Measurements from ENCODE around the gene RALGAPA2.

Gene RALGAPA2

DNA sequence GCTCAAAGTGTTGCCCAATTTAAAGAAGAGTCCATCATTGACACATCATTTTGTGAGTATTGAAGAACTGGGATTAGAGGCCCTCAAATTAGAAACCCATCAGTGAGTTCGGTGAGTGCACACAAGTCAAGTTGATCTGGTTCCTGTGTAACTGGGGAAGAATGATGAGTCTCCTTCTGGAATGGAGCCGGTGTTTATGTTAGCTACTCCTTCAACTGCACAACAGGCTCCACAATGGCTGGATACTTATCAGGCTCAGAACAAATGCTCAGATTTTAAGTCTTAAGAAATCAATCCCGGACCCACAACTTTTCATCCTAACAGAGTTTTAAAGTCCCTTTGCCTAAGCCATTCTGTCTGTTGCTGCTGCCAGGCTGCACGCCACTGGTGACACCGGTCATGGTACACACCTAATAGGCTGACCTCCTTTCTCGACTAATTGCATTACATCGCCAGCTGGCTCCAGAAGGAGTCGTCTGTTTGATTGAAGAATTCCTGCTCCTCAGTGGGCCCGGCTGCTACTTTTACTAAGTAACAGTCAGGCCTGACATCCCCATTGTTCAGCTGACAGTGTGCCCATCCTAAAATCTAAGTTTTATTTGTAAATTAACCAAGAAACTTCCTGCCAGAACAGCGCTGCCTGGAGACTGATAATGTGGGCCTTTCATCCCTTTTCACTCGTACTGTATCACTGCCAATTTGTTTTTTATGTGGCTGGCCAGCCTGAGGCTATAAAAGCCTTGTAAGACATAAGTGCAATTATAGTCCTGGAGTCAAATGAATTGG is 214.2 kb downstream of the RALGAPA2 start:
- no peak for DNase-seq (ENCODE audit: low spot score)
- no peak for FAIRE-seq

DNA sequence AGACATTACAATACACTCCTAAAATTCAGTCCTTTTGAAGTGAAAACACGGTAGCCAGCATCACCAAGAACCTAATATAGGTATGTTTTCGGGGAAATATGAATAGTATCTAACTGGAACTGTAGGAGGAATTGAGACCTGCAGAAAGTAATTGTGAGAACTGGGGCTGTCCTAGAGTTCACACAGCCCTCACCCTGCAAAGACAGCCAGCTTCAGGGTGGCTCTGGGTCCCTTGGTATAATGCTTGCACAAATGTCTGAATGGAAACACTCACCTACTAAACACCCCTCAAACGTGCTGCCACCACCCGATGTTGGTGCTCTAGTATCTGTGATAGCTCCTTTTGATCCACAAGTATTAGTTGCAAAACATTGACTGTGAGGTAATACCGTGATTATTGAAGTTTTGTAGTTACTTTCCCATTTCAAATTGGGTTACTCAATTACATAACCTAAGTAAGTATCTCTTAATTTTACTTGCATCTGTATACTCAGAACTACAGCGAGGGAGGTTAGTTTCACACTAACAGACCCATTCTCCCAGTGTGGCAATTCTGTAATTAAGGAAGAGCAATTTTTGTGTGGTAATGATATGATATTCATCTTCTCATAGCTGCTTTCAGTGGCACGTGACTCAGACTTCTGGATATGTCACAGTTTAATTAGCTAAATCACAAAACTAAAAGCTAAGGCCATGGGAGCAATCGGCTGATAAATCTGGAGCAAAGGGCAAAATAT is 215.0 kb downstream of the RALGAPA2 start:
- FAIRE-seq: no peak
- DNase-seq (ENCODE audit: low spot score): no peak

DNA sequence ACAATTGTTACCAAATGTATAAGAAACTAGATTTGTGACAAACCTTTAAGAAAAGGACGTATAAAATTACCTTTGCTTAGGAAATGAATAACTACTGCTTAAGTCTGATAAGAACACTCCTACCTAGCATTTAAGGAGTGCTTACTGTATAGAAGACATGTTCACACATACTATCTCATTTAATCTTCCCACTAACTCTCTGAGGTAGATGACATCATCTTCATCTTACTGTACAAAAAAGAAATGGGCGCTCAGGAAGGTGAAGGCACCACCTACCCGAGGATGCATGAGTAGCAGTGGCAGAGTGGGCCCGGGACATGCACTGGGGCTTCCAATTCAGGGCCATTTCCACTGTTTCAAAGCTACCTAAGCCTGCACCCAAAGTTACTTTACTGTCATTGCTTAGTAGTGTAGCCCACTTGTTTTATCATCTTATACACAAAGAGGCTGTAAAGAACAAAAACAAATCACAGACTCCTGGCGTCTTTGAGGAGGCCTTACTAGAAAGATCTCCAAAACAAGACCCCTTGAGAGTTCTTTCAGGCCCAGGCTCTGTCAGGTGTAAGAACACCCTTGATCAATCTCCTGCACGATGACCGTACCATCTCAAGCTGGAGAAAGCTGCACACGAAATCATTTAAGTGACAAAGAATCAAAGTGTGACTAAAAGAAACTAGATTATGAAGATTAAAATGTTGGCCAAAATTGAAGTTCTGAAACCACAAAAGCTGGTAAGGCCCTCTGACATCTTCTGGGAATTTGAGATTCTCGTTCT is 216.5 kb downstream of the RALGAPA2 start:
- FAIRE-seq (no peak), DNase-seq (ENCODE audit: low spot score) (no peak)

DNA sequence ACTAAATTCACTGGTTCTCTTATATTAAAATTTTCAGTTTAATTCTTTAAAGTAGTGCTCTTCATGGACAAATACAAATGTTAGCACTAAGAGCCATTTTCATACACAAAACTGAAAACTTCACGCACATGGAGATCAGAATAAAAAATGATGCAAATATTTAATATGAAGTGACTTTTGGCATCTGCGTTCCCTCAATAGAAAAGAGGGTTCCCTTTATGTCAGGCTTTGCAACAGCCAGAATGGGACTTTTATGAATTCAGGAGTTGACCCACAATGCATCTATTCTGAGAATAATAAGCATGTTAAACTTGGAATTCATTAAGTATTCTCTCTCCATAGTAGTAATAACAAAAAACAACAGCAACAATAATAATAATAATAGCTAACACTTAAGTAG is 218.7 kb downstream of the RALGAPA2 start:
- DNase-seq (ENCODE audit: low spot score) (no peak), FAIRE-seq (no peak)

DNA sequence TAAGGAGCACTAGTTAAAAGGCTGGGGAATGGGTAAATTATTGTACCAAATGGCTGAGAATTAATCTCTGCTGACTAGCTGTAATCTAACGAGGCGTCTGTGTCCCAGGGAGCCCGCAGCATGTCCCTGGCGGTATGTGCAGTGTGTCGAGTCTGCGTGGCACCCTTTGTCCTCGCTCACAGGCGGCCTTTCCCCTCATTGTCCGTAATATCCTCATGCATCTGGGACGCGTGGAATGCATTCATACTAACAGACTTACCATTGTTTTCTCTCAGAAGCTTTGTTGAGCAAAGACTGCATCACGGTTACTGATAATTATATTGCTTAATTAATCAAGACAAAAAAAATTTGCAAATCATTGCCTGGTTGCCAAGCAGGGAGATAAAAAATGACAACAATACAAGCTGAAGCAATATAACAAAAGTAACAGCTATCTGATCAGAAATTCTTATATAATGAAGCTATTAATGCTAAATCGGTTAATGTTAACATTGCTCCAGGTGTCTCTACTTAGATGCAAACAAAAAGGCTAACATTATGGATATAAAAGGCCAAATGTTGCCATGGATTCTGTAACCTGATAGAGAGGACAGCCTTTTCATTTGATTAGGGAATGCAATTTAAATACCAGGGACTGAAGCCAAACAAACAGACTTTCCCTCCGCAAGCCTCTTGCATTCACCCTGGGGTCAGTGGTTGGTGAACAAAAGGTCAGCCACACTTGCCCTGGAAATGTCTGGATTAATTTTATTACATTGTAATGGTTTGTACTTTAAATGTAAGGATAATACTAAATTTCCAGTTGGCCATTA is 219.7 kb downstream of the RALGAPA2 start:
- DNase-seq (ENCODE audit: low spot score) (no peak), FAIRE-seq (no peak)

DNA sequence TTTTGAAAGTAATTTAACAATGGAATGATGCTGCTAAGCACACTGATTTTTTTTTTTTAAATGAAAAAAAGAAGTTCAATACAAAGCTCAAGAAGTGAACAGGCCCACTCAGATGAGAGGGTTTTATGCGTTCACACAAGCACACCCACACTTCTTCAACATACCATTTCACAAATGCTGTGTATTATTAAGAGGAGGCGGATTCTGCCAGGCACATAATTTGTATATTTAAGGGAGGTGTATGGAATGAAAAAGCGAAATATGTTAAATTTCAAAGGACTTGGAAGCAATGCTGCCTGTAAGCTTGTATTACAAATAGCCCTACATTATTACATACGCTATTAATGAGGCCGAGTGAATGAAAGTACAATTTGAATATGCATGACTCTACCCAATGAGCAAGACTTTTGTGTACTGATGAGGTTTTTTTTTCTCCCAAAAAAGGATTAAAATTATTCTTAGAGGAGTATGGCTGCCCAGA is 220.6 kb downstream of the RALGAPA2 start:
- DNase-seq (ENCODE audit: low spot score): no peak
- FAIRE-seq: no peak

DNA sequence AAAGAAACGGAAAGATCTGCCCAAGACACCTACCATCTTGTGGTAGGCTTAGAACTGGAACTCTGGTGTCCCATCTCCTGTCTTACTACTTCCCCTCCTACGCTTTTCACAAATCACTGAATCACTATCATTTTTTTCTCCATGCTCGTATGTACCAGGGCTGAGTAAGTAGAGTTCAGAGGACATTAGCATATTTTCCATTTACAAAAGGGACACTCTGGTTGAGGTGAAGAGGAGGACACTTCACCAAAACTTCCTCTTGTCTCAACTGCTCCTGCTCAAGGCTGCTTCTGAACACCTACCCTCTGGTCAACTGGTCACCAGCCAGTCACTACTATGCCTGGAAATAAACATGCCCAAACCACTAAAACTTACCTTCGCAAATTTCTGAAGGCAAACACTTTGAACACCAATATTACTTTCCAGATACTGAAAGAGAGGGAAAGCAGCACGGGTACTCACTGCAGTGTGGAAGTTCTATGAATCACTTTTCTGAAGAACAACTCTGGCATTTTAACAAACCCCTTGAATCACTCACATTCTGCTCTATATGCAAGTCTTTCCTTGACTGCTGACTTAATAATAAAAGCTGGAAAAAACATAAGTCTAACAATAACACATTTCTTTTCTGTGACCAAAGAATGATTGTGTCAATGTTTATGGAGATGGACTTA is 221.2 kb downstream of the RALGAPA2 start:
- DNase-seq (ENCODE audit: low spot score): no peak
- no peak for FAIRE-seq

DNA sequence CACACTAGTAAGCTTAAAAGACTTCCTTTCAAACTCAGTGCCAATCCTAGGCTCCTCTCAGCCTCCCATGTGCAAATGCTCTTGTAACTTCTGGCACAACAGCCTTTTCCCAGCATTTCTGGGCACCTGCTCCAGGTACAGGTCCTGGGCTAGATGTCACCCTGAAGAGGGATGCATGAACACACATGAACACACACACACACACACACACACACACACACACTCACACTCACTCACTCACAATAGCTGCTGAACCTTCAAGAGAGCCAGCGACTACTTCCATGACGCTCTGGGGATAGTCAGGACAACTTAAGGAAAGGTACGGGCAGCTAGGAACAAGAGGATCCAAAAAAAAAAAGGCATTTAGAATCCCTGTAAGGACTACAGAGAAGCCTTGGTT is 221.8 kb downstream of the RALGAPA2 start:
- FAIRE-seq: no peak
- no peak for DNase-seq (ENCODE audit: low spot score)

DNA sequence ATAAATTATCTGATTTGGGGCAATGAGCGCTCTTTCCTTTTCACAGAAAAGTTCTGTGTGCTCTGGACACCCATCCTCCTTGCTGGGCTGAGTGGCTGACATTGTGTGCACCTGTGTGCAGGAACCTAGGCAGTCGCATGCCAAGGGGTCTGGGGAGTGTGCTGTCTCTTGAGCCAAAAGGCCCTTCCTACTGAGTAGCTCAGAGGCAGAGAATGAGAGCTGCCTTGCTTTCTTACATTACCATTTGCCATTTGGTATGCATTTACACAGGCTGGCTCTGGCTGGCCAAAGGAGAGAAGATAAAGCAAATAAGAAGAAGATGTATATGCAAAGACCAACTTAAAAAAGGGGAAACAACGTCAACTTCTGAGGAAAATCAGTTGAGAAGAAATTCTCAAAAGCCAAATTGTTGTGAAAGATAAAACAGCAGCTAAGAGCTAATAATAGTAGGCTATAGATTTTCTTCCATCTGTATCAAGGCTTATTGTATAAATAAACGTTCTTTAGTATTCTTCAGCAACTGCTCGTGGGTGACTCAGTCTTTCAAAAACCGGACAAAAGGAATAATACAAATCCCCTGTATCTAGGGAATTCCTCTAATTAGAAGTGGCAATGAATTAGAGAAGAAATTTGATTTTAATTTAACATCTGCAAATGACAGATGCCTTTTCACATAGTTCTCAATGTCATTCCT is 222.6 kb downstream of the RALGAPA2 start:
- FAIRE-seq (no peak), DNase-seq (ENCODE audit: low spot score) (no peak)

DNA sequence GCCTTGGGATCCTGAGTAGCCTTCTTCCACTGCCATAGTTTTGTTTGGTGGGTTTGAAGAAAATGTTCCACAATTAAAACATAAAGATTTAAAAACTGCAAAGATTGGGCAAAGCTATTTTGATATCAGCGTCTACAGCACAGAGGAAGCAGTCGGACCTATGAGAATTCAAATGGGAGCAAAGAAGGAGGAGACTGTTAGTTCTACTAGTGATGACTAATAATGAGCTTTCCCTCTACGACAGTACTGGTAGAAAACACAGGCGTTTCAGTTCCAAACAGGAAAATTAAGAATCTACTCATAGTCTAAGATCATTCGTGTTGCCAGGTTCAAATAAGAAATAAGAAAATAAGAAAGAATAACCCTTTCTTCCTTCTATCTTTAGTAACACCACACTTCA is 223.4 kb downstream of the RALGAPA2 start:
- DNase-seq (ENCODE audit: low spot score) (no peak), FAIRE-seq (no peak)

DNA sequence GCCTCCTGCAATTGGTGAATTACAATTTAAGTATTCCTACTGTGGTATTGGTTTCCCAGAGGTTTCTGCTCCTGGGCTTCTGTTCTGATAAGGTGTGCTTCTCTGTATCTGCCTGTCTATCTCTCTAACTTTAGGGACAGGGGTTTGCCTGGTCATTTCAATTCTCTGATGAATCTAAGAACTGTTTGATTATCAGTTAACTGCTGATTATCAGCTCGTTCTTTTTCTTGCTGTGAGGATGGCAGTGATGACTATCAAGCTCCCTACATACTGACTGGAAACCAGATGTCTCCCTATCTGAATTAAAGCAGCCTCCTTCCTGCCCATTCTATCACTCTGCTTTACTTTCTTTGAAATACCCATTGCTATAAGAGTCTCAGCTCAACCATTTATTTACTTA is 224.1 kb downstream of the RALGAPA2 start:
- DNase-seq (ENCODE audit: low spot score) (no peak), FAIRE-seq (no peak)

DNA sequence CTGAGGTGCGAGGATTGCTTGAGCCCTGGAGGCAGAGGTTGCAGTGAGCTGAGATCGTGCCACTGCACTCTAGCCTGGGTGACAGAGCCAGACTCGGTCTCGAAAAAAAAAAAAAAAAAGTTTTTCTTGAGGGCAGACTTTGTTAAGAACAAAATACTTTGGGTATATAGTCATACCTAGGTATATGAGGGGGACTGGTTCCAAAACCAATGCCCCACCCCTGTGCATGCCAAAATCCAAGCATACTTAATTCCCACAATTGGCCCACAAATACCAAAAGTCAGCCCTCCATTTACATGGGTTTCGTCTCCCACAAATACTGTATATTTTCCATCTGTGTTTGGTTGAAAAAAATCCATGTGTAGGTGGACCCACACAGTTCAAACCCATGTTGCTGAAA is 224.6 kb downstream of the RALGAPA2 start:
- no peak for FAIRE-seq
- DNase-seq (ENCODE audit: low spot score): peak; percentile 27

DNA sequence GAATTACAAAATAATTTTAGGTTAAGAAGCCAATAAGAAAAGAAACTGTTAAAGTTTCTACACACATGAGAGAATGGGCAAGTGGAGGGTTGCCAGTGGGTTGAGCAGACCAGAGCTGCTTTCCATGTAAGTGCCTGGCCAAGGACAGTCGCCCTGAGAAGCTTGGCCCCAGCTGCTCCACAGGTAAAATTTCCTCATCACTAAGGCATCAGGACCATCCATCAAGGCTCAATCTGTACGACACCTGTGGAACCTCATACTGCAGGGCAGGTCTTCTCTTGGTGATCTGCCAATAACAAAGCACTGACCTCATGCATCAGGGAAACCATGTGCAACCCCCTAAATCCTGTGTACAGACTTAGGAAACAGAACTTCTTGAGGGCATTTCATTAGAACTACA is 229.1 kb downstream of the RALGAPA2 start:
- DNase-seq (ENCODE audit: low spot score) (no peak), FAIRE-seq (no peak)

DNA sequence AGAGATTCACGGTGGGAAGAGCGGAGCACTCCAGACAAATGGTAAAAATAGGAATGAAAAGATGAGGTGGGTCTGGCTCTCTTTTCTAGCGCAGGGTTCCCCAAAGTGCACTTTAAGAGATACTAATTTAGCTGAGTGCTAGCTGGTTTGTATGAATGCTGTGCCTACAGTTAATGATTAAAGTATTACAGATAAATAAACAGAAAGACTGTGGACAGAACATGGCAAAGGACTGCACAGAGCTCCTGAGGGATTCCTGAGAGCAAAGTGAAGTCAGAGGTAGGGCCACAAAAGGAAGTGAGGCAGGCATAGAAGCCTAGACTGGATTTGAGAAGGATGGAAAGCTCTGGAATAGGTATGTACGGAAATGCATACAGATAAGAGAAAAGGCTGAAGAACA is 230.0 kb downstream of the RALGAPA2 start:
- FAIRE-seq (no peak), DNase-seq (ENCODE audit: low spot score) (no peak)

DNA sequence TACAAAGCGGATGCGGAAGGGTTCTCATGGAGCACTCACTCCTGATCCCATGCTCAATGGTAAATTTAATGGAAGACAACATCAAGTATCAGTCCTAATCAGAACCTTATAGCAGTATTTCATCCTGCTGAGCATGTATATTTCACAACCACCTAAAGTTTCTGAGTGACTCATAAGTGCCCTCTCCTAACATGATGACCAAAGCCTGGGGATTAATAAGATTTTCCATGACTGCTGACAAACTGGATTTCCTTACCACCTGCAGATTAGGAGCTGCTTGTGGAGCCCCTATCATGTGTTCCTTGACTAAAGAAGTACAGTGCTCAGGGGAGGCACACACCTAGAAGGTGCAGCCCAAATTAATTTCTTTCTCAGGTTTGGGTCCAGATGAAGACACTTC is 231.8 kb downstream of the RALGAPA2 start:
- DNase-seq (ENCODE audit: low spot score): no peak

DNA sequence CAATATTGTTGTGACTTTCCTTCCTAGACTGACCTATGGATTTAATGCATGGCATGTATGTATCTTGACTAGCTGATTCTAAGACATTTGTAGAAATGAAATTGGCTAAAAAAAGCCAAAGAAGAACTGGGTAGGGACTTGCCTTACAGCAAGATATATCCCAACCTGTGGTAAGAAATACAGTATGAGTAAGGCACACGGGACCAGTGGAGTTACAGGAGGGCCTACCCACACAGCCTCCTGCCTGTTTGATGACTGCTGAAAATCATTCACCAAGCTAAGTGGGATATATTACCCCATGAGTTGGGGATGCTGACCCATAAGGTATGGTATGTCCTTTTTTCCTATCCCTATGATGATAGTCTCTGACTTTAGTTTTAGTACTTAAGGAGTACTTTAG is 232.3 kb downstream of the RALGAPA2 start:
- DNase-seq (ENCODE audit: low spot score) (no peak), FAIRE-seq (no peak)

More for the DNA sequence above, 231.8 kb downstream of the RALGAPA2 start:
- no peak for FAIRE-seq

DNA sequence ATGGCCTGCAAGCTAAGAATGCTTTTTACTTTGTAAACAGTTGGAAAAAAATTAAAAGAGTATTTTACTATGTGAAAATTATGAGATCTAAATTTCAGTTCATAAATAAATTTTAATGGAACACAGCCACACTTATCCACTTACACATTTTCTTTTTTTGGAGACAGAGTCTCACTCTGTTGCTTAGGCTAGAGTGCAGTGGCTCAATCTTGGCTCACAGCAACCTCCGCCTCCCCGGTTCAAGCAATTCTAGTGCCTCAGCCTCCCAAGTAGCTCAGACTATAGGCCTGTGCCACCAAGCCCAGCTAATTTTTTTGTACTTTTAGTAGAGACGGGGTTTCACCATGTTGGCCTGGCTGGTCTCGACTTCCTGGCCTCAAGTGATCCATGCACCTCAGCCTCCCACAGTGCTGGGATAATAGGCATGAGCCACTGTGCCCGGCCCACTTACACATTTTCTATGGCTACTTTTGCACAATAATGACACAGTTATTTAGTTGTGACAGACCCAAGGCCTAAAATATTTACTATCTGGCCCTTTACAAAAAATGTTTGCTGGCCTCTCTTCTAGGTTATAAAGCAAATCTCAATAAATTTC is 234.9 kb downstream of the RALGAPA2 start:
- DNase-seq (ENCODE audit: low spot score) (no peak), FAIRE-seq (no peak)

DNA sequence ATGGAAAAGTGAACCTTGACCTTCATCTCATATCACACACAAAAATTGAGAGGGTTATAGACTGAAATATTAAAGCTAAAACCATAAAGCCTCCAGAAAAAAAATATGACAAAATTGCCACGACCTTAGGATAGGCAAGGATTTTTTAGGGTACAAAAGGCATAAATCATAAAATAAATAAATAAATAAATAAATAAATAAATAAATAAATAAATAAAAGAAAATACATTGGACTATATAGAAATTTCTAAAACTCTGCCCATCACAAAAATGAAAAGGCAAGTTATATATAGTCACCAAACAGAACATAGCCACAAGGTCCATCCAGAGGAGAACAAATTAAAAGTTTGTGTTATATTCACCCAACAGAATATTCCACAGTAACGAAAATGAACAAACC is 235.9 kb downstream of the RALGAPA2 start:
- FAIRE-seq: no peak
- DNase-seq (ENCODE audit: low spot score): no peak

DNA sequence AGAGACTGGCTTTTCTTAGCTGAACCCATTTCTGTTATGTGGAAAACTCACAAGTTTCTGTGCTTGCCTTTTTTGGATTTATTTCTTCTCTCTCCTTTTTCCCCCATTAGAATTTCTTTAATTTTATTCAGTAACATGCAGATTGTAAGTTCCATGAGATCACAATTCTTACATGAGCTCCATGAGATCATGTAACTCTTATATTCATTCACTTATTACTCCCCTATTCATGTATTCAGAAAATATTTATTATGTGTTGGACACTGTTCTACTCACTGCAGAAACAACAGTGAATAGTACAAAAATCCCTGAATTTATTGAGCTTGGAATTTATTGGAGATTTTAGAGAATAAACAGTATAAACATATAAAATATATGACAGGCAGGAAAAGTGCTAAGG is 238.8 kb downstream of the RALGAPA2 start:
- FAIRE-seq: no peak
- no peak for DNase-seq (ENCODE audit: low spot score)
